Neuronal stem cell (in vitro differentiated cells): Measurements from ENCODE around the gene CAPZB.
A peak's percentile ranks its signal among the peaks of the same experiment; 100 is the strongest.

Experiments used
- DNase-seq: peaks from one replicate; pipeline ENCODE4 v3.0.0-alpha.2; 2013; ENCODE audit warnings: low spot score
- H2AFZ ChIP-seq: one replicate; pipeline ENCODE4 v1.6.1; 2013; ENCODE audit warnings: mild to moderate bottlenecking, low read length, inconsistent platforms
- H2AK5ac ChIP-seq: 2 replicates; pipeline ENCODE4 v1.6.1; 2013; ENCODE audit warnings: low read depth, mild to moderate bottlenecking, inconsistent platforms, low read length, moderate library complexity, mixed read lengths
- H2BK120ac ChIP-seq: 2 replicates; pipeline ENCODE4 v1.6.1; 2013; ENCODE audit warnings: low read depth, mild to moderate bottlenecking, inconsistent platforms, low read length, moderate library complexity, mixed read lengths
- H2BK12ac ChIP-seq: one replicate; pipeline ENCODE4 v1.6.1; 2013; ENCODE audit warnings: low read length, inconsistent platforms
- H2BK15ac ChIP-seq: 2 replicates; pipeline ENCODE4 v1.6.1; 2013; ENCODE audit warnings: mild to moderate bottlenecking, low read length, inconsistent platforms, mixed read lengths
- H2BK5ac ChIP-seq: one replicate; pipeline ENCODE4 v1.6.1; 2013; ENCODE audit warnings: inconsistent platforms, mild to moderate bottlenecking, low read length, moderate library complexity
- H3K14ac ChIP-seq: one replicate; pipeline ENCODE4 v1.6.1; 2013; ENCODE audit warnings: low read length, inconsistent platforms
- H3K18ac ChIP-seq: 2 replicates; pipeline ENCODE4 v1.6.1; 2013; ENCODE audit warnings: low read length, inconsistent platforms
- H3K23ac ChIP-seq: 2 replicates; pipeline ENCODE4 v1.6.1; 2013; ENCODE audit warnings: low read depth, mild to moderate bottlenecking, mixed read lengths, low read length, inconsistent platforms; ENCODE audit not compliant: poor library complexity
- H3K27ac ChIP-seq: replicated peaks from 3 replicates; pipeline ENCODE4 v1.5.1; 2013; ENCODE audit warnings: low read length, inconsistent platforms
- H3K27me3 ChIP-seq, 3 experiments: 2 replicates each; pipeline ENCODE4 v1.6.1; 2013; ENCODE audit warnings: low read length in 3 of 3, mild to moderate bottlenecking in 2 of 3, inconsistent platforms in 1 of 3, low read depth in 1 of 3, mixed read lengths in 1 of 3, moderate library complexity in 1 of 3; ENCODE audit not compliant: control insufficient read depth in 3 of 3, insufficient read depth in 3 of 3
- H3K36me3 ChIP-seq, 2 donors: replicated peaks in 1 of 2; 2 replicates each; pipeline ENCODE4 v1.6.1; 2013; ENCODE audit warnings: low read length in 2 of 2; ENCODE audit not compliant: control insufficient read depth in 2 of 2, insufficient read depth in 2 of 2
- H3K4ac ChIP-seq: 2 replicates; pipeline ENCODE4 v1.6.1; 2013; ENCODE audit warnings: inconsistent platforms, mild to moderate bottlenecking, low read length, moderate library complexity
- H3K4me1 ChIP-seq, 2 donors: 1 replicate in 1 of 2; 2 replicates in 1 of 2; pipeline ENCODE4 v1.6.1; 2013; ENCODE audit warnings: low read length in 2 of 2, low read depth in 1 of 2; ENCODE audit not compliant: control insufficient read depth in 2 of 2, insufficient read depth in 1 of 2
- H3K4me2 ChIP-seq: one replicate; pipeline ENCODE4 v1.6.1; 2013; ENCODE audit warnings: mild to moderate bottlenecking, low read length, inconsistent platforms; ENCODE audit not compliant: insufficient read depth, poor library complexity, severe bottlenecking
- H3K4me3 ChIP-seq, 2 donors: 2 replicates each; pipeline ENCODE4 v1.5.1; 2013; ENCODE audit warnings: low read length in 2 of 2, mild to moderate bottlenecking in 2 of 2, inconsistent platforms in 1 of 2, moderate library complexity in 1 of 2
- H3K79me1 ChIP-seq: one replicate; pipeline ENCODE4 v1.6.1; 2013; ENCODE audit warnings: low read depth, mild to moderate bottlenecking, inconsistent platforms, low read length, moderate library complexity
- H3K9ac ChIP-seq: one replicate; pipeline ENCODE4 v1.6.1; 2013; ENCODE audit warnings: mild to moderate bottlenecking, low read depth, low read length, inconsistent platforms; ENCODE audit not compliant: poor library complexity
- H3K9me3 ChIP-seq, 2 donors: replicated peaks in 1 of 2; 2 replicates each; pipeline versions ENCODE3 to v1.6.1; 2013; ENCODE audit warnings: low read length in 2 of 2, mild to moderate bottlenecking in 2 of 2, inconsistent platforms in 1 of 2, low read depth in 1 of 2, mixed read lengths in 1 of 2, moderate library complexity in 1 of 2; ENCODE audit not compliant: control insufficient read depth in 2 of 2, insufficient read depth in 1 of 2
- H4K8ac ChIP-seq: one replicate; pipeline ENCODE4 v1.6.1; 2013; ENCODE audit warnings: low read depth, mild to moderate bottlenecking, inconsistent platforms, low read length, moderate library complexity
- H4K91ac ChIP-seq: one replicate; pipeline ENCODE4 v1.6.1; 2013; ENCODE audit warnings: low read length, low read depth, mild to moderate bottlenecking, inconsistent platforms; ENCODE audit not compliant: poor library complexity
- WGBS, 2 donors: extraction: QIAGEN DNeasy Blood & Tissue Kit; methylation state at CpG; one replicate each; pipeline ENCODE4 v1.1.7; 2013; ENCODE audit warnings: missing lambda C conversion rate in 2 of 2, mixed read lengths in 1 of 2; ENCODE audit not compliant: insufficient read length in 2 of 2, insufficient replicate concordance in 1 of 2; ENCODE audit errors: extremely low coverage in 2 of 2; 5-methylcytosine and 5-hydroxymethylcytosine counted together

CAPZB gene

DNA sequence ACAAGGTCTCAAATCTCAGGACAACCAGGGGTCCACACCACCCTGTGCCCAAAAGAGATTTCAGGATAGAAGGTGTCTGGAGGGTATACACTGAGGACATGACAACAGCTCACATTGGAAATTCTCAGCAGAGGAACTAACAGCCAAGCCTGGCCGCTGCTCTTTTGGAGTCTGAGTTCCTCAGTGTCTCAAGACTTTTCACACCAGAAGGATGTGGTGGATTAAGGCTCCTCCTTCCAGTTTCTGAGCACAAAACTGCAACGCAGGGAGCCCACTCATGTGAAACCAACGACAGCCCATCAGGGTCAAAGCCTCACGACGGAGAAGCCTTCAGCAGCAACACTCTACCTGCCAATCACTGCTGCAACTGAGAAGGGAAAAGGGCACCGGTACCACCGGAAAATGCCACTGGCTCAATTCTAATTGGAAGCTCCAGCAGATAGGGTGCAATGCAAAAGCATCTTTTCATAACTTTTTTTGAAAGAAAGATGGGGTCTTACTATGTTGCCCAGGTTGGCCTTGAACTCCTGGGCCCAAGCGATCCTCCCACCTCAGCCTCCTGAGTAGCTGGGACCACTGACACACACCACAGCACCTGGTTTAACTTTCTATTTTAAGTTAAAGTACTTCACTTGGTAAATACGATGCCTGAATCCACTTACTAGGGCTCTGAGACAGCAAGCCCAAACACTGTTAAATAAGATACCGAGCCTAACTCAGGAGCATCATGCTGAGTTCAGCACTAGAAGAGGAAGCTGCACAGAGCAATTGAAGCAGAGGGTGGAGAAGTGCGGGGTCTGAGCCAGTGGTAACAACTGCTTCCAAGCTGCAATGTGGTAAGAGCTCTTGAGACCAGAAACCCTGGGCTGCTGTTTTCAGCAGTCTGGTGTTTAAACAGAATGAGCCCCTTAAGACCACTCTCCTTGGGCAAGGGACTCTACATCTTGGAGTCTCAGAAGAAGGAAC, 7.8 kb downstream of the CAPZB start:
- no peak for DNase-seq
- H2BK12ac ChIP-seq: no peak overlapping the region
- no peak overlapping the region for H3K9ac ChIP-seq
- H3K18ac ChIP-seq: no peak overlapping the region
- no peak overlapping the region for H2BK15ac ChIP-seq
- H3K4me2 ChIP-seq: no peak overlapping the region
- no peak overlapping the region for H3K27ac ChIP-seq
- peaks cover 16% of the 10 kb centered on the region for H3K79me1 ChIP-seq
- no peak overlapping the region for H3K4ac ChIP-seq
- H2AK5ac ChIP-seq: no peak overlapping the region
- H2BK5ac ChIP-seq: no peak overlapping the region
- no peak overlapping the region for H3K14ac ChIP-seq
- H3K36me3 ChIP-seq: peaks cover 6 to 68% of the 10 kb centered on the region in 2 donors
- WGBS, 2 donors: no CpG with 5 or more reads among the region's 11 CpGs
- peaks cover 7 to 26% of the 10 kb centered on the region in 2 donors for H3K4me1 ChIP-seq
- H3K23ac ChIP-seq: no peak overlapping the region
- H4K8ac ChIP-seq: no peak overlapping the region
- no peaks in the 10 kb centered on the region for H3K27me3 ChIP-seq
- H3K9me3 ChIP-seq: no peaks in the 10 kb centered on the region
- no peak overlapping the region for H2BK120ac ChIP-seq
- H3K4me3 ChIP-seq: no peak overlapping the region
- no peak overlapping the region for H4K91ac ChIP-seq
- H2AFZ ChIP-seq: no peak overlapping the region

GRCh38 chr1:19476450-19477190, 8.7 kb downstream of the CAPZB start:
- Histone ChIP-seq H2AK5ac (no peak overlapping the region), H3K9ac (no peak overlapping the region), H4K91ac (no peak overlapping the region), H4K8ac (no peak overlapping the region), H2AFZ (no peak overlapping the region), H2BK12ac (no peak overlapping the region), H2BK120ac (no peak overlapping the region), H3K4ac (no peak overlapping the region), H2BK5ac (no peak overlapping the region), H3K27me3 (no peaks in the 10 kb centered on the region), H3K4me1 (peaks cover 7 to 25% of the 10 kb centered on the region in 2 donors), H3K27ac (no peak overlapping the region), H3K18ac (peak overlapping the region; percentile 13), H3K14ac (no peak overlapping the region), H3K79me1 (peaks cover 15% of the 10 kb centered on the region), H3K4me3 (no peak overlapping the region), H3K9me3 (no peaks in the 10 kb centered on the region), H3K4me2 (no peak overlapping the region), H3K23ac (no peak overlapping the region), H2BK15ac (no peak overlapping the region), H3K36me3 (peaks cover 7 to 67% of the 10 kb centered on the region in 2 donors)
- no peak for DNase-seq
- WGBS, 2 donors: no CpG with 5 or more reads among the region's 12 CpGs

GRCh38 chr1:19475296-19475695, 10.0 kb downstream of the CAPZB start:
- Histone ChIP-seq H3K9me3 (no peaks in the 10 kb centered on the region), H2AK5ac (no peak overlapping the region), H3K4me3 (no peak overlapping the region), H3K79me1 (peaks cover 16% of the 10 kb centered on the region), H3K18ac (no peak overlapping the region), H3K9ac (no peak overlapping the region), H3K14ac (no peak overlapping the region), H2AFZ (no peak overlapping the region), H2BK120ac (no peak overlapping the region), H4K8ac (no peak overlapping the region), H3K27me3 (no peaks in the 10 kb centered on the region), H3K23ac (no peak overlapping the region), H3K27ac (no peak overlapping the region), H3K4me2 (no peak overlapping the region), H3K4me1 (peaks cover 5 to 22% of the 10 kb centered on the region in 2 donors), H3K4ac (no peak overlapping the region), H2BK15ac (no peak overlapping the region), H3K36me3 (peaks cover 7 to 70% of the 10 kb centered on the region in 2 donors), H2BK12ac (no peak overlapping the region), H2BK5ac (no peak overlapping the region), H4K91ac (no peak overlapping the region)
- no peak for DNase-seq
- no CpG with 5 or more reads among the region's 11 CpGs for WGBS, 2 donors

DNA sequence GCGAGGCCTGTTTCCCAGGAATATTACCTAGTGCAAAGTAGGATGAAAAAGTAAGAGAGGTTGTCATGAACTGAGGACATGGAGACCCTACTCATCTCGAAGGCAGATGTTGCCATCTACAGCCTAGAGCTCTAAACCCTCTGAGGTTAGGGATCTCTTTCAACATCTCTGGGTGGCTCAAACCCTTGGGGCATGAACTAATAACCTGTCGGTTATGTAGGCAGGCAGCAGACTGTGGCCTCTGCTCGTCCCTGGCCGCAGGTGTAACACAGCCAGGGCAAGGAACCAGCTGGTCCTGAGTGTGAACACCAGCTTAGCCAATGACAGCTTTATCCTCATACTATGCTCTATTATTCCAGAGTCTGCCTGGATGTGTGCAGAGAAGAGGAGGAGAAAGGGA, 13.2 kb downstream of the CAPZB start:
- no peaks in the 10 kb centered on the region for H3K9me3 ChIP-seq
- H2BK15ac ChIP-seq: no peak overlapping the region
- peak overlapping the region in 1 of 2 donors; percentile 1 for H3K4me3 ChIP-seq
- DNase-seq: no peak
- no peak overlapping the region for H3K9ac ChIP-seq
- H3K4me1 ChIP-seq: peaks cover 3 to 25% of the 10 kb centered on the region in 2 donors
- H2BK120ac ChIP-seq: no peak overlapping the region
- peaks cover 8% of the 10 kb centered on the region for H3K79me1 ChIP-seq
- no peak overlapping the region for H3K23ac ChIP-seq
- no peak overlapping the region for H3K27ac ChIP-seq
- WGBS, 2 donors: no CpG with 5 or more reads among the region's 5 CpGs
- no peak overlapping the region for H2BK12ac ChIP-seq
- H3K14ac ChIP-seq: no peak overlapping the region
- no peak overlapping the region for H2AFZ ChIP-seq
- no peak overlapping the region for H3K4me2 ChIP-seq
- H3K4ac ChIP-seq: no peak overlapping the region
- H2BK5ac ChIP-seq: no peak overlapping the region
- H3K27me3 ChIP-seq: no peaks in the 10 kb centered on the region
- H3K36me3 ChIP-seq: peaks cover 3 to 63% of the 10 kb centered on the region in 2 donors
- no peak overlapping the region for H4K8ac ChIP-seq
- no peak overlapping the region for H4K91ac ChIP-seq
- H2AK5ac ChIP-seq: no peak overlapping the region
- H3K18ac ChIP-seq: no peak overlapping the region
